ENCODE data around the gene THOC7.

Gene THOC7

DNA sequence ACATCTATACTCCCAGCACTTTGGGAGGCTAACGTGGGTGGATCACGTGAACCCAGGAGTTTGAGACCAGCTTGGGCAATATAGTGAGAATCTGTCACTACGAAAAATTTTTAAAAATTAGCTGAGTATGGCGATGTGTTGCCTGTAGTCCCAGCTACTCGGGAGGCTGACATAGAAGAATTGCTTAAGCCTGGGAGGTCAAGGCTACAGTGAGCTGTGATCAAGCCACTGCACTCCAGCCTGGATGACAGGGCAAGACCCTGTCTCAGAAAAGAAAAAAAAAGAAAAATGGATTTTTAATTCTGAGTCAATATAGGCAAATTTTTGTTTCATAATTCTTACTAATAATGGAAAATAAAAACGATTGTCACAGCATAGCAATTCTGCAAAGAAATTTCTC, 31.2 kb downstream of the THOC7 start:
- DNase-seq = no peak

DNA sequence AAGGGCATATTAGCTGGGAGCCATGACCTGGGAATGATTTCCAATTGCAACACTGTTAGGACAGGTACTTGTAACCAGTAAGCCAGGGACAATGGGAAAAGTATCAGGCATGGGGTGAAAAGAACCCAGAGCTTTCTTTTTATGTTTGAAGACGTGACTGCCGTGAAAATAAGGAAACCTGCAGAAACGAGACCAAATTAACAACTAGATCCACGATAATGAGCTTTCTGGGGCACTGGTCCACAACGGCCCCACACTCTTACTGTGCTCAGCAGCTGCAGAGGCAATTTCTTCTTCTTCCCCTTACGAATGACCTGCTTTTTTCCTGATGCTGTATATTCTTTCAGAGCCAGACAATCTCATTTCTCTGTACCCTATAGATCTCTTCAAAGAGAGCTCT, 33.1 kb downstream of the THOC7 start:
- DNase-seq = no peak

DNA sequence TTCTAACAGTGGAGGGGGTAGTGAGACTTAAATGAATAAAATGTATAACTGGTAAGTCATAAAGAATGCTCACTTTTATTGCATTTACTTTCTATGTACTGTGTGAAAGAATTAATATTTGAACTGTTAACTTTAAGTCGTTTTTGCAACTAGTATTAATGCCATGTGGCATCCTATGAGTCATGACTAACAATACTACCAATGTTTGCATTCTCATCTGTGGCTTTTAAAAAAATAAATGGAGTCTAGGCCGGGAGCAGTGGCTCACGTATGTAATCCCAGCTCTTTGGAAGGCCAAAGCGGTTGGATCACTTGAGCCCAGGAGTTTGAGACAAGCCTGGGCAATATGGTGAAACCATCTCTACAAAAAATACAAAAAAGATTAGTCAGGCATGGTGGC, 39.3 kb downstream of the THOC7 start:
- DNase-seq = no peak

DNA sequence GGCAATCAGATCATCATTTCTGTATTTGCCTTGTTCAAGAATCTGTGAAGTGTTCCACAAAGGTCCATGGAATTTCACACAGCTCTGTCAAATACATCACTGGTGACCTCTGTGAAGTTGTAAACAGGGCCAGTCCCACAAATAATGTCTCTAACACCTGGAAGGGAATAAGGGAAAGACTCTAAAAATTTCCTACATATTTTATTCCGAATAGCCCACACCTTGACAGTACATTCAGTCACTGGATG, 44.5 kb downstream of the THOC7 start, which contains the start of gene C3orf49:
Gene C3orf49 (plus strand): TSS at position 149 of the 248 bp plus-strand sequence. CDS start 173 bp downstream, outside the sequence.
- no peak for DNase-seq

DNA sequence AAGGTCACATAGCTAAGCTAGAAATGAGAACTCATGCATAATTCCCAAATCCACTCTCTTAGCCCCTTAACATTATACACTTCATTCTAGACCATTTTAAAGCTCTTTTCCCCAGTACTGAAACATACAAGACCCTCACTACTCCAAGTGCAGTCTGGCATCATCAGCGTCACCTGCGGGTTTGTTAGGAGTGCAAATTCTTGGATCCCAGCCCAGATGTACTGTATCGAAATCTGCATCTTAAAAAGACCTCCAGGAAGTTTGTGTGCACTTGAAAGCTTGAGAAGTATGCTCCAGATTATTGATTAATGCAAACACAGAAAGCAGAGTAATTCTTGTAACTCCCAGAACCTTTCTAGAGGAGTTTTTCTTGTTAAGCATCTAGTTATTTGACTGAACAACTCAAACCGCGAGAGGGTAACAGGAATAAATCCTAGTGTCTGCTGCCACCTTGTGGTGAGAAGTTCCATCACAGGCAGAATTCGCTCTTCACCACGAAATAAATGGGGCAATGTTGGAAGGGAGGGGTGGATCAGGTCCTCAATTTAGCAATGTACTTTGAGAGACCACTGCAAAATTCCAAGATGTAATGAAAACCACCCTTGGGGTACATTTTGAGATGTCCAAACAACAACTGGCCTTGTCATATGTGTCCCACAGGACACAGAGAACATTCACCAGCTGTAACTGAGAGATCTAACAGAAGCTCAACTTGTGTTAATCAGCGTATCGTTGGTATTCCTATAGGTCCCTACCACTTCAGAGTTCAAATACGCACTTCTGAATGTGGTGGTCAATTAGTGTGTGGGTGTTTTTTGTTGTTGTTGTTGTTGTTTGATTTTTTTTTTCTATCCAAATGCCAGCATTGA, 45.1 kb downstream of the THOC7 start:
- peak; percentile 73 to 82 for DNase-seq

DNA sequence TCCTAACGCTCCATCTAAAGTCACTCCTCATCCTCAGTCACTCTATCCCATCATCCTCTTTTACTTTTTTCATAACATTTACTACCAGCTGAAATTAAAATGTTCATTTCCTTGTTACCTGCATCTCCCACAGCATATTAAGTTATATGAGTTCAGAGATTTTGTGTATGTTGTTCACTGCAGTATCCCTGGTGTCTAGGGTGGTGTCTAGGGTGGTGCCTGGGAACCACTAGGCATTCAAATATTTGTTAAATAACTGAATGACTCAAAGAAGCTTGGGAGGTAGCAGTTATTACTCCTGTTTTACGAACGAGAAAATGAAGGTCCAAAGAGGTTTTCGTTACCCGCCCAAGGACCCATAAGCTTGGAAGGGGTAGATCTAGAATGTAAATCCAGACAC, 46.4 kb downstream of the THOC7 start:
- no peak for DNase-seq

DNA sequence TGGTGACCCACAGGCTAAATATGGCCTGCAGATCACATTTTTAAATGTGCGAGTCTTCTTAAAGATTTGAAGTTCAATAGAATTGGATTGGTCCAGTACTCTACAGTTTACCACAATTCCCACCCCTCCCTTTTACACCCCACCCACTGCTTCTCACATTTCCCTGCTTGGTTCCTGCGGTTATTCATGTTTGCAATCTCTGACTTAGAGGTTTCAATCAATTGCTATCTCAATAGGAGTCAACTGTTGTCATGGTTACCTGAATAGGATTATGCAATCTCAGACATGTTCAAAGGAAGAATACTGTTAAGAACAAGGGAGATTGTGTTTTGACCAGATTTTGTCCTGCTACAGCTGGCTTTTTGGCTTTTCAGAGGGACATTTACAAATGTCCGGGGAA, 49.4 kb downstream of the THOC7 start:
- DNase-seq = no peak

DNA sequence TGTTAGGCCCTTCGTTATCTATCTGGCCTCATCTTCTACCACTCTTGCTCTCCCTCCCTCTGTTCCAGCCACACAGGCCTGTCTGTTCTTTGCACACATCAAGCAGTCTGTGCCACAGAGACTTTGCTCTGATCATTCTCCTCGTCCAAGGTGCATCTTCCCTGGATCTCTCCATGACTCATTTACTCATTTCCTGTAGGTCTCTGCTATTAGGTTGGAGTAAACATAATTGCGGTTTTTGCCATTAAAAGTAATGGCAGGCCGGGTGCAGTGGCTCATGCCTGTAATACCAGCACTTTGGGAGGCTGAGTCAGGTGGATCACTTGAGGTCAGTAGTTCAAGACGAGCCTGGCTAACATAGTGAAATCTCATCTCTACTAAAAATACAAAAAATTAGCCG, 54.0 kb downstream of the THOC7 start:
- no peak for DNase-seq

DNA sequence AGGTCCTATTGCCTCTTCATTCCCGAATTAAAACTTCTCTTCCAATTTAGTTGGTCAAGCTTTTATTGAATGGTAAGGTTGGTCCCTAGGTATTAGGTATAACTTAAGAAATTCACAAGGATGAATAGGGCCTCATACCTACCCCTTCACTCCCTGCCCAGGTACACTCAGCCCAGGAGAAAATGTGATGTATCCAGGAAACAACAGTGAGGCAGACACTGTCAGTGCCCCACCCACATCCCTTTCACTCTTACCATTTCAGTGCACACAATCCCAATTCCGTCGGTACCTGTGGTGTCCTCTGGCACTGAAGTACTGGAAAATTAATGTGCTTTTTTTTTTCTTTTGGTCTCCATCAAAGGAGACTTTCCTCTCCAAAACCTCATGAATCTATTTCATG, 55.0 kb downstream of the THOC7 start:
- no peak for DNase-seq

DNA sequence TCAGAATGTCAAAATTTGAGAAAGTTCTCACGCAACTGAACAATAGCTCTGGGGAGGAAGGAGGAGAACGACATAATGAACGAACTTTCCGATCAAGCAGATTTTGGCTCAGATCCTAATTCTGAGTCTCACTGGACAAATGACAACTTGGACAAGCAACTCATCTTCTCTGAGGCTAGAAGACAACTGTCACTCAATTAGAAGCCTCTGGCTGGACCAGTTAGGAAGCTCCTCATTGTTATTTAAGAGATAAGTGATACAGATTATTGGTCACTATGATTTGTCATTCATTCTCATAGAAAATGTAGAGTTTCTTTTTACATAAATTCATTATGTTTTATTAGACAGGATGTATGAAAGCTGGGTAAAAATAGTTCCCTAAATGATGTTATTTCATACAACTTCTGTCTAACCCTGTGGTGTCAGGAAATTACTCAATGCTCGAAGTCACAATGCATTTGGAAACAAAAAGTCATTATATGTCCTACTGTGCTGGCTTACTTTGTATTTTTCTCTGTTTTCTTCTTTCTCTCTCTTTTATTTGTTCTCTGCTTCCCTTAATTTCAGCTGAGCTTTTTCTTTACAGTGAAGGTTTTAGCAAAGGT, 55.5 kb downstream of the THOC7 start:
- DNase-seq = peak; percentile 37 to 52

DNA sequence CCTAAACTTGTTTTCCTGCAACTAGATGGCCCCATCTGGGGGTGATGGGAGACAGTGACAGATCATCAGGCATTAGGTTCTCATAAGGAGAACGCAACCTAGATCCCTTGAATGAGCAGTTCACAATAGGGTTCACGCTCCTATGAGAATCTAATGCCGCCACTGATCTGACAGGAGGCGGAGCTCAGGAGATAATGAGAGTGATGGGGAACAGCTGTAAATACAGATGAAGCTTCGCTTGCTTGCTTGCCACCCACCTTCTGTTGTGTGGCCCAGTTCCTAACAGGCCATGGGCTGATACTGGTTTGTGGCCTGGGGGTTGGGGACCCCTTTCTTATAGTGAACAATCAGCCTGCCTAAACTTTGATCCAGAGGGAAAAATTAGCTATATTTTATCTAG, 59.7 kb downstream of the THOC7 start:
- no peak for DNase-seq

DNA sequence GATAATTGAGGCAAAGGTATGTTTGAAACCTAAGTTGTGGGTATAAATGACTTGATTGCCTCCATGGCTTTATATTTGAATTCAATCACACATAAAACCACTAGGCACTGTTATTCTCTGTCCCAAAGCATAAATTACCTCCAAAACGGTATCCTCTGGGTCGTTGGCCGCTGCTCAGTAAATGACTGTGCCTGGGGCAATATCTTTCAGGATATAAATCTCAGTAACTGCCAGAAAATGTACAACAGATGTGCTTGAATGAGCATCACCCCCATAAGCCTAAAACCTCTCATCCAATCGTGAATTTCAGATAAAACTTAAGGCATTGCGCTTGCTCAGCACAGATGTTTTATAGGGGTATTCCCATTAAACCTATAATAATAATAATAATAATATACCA, 63.5 kb downstream of the THOC7 start:
- no peak for DNase-seq

DNA sequence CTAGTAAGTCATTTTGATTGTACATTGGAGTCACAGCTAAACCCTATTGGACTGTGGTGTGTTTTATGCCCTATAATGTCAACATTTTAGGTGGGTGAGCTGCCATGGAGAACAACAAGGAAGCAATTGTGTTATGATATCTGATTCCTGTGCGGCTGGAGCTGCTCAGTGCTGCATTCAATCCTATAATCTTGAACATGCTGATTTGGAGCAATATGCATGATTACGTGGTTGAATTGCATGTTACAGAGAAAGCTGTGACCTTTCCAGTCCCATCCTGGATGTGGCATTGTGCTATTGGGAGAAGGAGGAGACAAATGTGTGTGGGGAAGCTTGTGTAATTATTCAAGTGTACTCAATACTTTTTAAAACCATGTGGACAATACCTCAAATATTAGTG, 64.7 kb downstream of the THOC7 start:
- DNase-seq = no peak

DNA sequence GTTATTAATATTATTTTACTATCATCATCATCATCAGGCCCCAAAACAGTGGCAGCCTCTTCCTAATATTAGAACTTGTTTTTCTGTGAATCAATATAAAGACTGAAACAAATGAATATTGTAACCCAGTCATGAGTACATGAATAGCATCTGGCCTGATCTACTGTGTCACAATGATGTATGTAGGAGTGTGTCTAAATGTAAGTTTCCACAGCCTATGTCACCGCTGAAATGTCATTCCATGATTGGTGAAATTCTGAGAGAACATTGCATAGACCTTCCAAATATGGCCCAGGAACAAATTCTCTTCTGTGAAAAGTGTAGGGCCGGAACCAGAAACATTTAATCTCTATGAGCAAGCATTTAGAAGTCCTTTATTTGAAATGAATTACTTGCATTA, 65.1 kb downstream of the THOC7 start:
- DNase-seq = no peak

DNA sequence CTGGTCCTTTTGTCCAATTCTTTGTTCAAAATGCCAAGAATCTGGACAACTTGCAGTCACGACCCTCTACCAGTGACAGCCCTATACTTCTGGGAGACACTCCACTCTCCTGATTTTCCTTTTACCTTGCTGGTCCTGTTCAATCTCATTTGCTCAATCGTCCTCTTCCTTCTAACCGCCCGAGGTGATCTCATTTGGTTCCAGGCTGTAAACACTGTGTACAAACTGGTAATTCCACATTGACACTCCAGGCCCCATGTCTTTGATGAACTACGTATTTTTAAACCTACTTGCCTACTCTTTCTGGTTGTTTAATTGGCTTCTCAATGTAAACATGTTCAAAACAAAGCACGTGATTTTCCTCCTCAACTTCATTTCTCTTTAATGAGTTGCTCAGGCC, 68.2 kb downstream of the THOC7 start:
- DNase-seq = no peak

DNA sequence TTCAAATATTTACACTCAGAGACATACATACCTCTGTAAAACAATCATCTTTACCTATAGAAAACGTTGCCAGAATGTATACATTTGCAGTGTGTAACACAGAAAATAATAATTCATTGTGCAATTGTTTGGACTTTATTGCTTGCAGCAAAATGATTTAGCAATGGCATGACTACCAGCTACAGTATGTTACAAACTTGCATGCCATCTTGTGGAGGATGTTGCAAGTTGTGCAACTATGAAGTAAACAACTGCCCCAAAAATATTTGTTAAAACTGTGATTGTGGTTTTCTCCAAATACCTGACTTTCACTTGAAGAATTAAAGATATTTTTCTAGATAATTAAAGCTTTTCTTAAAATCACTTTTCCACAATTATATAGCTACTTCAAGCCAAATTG, 71.6 kb downstream of the THOC7 start:
- no peak for DNase-seq
